Measurements from ENCODE around the gene LSS. TPM values are rescaled to one million over a fixed set of nuclear protein-coding genes. Genes with fewer than 3 reads are reported as not detected.

LSS gene
- total RNA-seq, 1 experiment from 2014 or later: 45.5 TPM

DNA sequence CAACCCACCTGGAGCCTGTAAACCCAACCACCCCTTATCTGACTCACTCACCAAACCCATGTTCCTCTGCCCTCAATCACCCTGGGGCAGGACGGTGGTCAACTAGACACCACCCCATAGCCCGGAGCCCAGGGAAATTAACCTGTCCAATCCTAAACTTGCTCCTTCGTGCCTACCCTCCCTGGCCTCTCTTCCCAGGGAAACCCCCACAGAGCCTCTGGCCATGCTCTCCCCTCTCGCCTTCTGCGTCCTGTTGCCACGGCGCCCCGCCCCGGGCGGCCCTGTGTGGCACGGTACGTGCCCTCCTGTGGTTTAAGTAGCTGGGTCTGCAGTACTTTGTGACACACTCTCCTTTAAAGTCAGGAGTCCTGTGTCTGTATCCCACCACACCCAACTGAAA is 69.2 kb downstream of the LSS start:
- Mint-ChIP-seq H3K4me3 (ENCODE audit: unreplicated experiment) (no peak overlapping the region), H3K9me3 (ENCODE audit: unreplicated experiment) (no peaks in the 10 kb centered on the region), H3K4me1 (ENCODE audit: insufficient read depth, unreplicated experiment) (peaks cover 5% of the 10 kb centered on the region), H3K27me3 (ENCODE audit: insufficient read depth, unreplicated experiment) (no peaks in the 10 kb centered on the region), H3K27ac (ENCODE audit: low read depth, unreplicated experiment) (no peak overlapping the region), H3K36me3 (ENCODE audit: insufficient read depth, unreplicated experiment) (no peaks in the 10 kb centered on the region)
- ChIA-PET POLR2A (no interaction called here), CTCF (interaction anchor here (0.6 to 2.6 kb wide), 2 partner anchors 16 to 70 kb away, joined by 3 to 11 read pairs; no protein-coding TSS in a partner anchor)
- TF ChIP-seq, protein P1, sequence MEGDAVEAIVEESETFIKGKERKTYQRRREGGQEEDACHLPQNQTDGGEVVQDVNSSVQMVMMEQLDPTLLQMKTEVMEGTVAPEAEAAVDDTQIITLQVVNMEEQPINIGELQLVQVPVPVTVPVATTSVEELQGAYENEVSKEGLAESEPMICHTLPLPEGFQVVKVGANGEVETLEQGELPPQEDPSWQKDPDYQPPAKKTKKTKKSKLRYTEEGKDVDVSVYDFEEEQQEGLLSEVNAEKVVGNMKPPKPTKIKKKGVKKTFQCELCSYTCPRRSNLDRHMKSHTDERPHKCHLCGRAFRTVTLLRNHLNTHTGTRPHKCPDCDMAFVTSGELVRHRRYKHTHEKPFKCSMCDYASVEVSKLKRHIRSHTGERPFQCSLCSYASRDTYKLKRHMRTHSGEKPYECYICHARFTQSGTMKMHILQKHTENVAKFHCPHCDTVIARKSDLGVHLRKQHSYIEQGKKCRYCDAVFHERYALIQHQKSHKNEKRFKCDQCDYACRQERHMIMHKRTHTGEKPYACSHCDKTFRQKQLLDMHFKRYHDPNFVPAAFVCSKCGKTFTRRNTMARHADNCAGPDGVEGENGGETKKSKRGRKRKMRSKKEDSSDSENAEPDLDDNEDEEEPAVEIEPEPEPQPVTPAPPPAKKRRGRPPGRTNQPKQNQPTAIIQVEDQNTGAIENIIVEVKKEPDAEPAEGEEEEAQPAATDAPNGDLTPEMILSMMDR (IDR thresholded peaks at IDR 0.05; ENCODE audit: unreplicated experiment): no peak
- DNase-seq (ENCODE audit: unreplicated experiment): no peak
- BruUV-seq (replicated peaks): no TSS peak
- intact Hi-C loops (cut with micrococcal nuclease): no loop called here

DNA sequence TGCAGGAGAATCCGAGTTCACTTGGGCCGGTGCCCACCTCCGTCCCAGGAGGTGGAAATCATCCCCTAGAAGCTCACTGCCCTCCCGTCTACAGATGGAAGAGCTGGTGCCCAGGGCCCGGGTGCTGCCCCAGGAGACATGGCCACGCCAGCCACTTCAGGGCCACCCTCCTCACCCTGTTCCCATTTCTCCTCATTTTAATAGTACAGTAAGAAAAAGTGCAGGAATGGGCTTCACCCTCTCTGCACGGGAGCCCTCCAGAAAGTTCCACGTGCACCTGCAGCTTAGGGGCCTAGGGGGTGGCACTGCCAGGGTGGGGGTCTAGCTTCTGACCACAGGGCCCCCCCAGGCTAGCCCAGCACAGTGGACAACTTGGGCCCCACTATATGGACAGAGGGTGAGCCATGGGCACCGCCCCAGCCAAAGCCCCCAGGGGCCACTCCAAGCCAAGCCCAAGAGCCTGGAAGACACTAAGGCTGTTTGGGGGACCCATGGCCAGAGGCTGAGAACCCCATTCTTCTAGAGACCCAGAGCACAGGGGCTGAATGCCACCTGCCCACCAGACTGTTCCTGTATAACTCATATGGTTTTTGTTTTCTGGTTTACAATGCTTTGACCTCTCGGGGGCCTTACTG is 69.8 kb downstream of the LSS start:
- Mint-ChIP-seq H3K4me3 (ENCODE audit: unreplicated experiment) (no peak overlapping the region), H3K27me3 (ENCODE audit: insufficient read depth, unreplicated experiment) (no peaks in the 10 kb centered on the region), H3K9me3 (ENCODE audit: unreplicated experiment) (no peaks in the 10 kb centered on the region), H3K27ac (ENCODE audit: low read depth, unreplicated experiment) (no peak overlapping the region), H3K4me1 (ENCODE audit: insufficient read depth, unreplicated experiment) (peaks cover 5% of the 10 kb centered on the region), H3K36me3 (ENCODE audit: insufficient read depth, unreplicated experiment) (no peaks in the 10 kb centered on the region)
- ChIA-PET POLR2A (interaction anchor here (0.6 kb wide), 1 partner anchor 9 kb away, joined by 4 read pairs; no protein-coding TSS in a partner anchor), CTCF (interaction anchor here (2.6 kb wide), 1 partner anchor 16 kb away, joined by 11 read pairs; no protein-coding TSS in a partner anchor)
- no peak for DNase-seq (ENCODE audit: unreplicated experiment)
- intact Hi-C loops (cut with micrococcal nuclease): no loop called here
- TF ChIP-seq, protein P1 (IDR thresholded peaks at IDR 0.05; ENCODE audit: unreplicated experiment): no peak
- no TSS peak for BruUV-seq (replicated peaks)

DNA sequence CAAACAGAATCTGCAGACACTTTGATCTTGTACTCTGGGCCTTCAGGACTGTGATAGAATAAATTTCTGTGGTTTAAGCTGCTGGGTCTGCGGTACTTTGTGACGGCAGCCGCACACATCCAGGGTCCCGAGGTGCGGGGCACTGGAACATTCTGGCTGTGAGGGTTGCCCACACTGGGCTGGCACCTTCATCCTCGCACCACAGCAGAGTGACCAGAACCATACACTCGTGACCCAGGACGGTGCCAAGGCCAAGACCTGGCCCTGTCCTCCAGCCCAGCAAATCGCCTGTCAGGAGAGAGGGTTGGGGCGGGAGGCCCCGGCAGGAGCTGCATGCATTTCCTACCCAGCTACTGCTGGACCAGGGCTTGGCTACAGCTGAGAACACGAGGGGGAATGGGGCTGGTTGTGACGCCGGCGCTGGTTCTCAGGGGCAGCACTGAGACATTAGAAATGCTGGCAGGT is 70.6 kb downstream of the LSS start:
- H3K9me3 Mint-ChIP-seq (ENCODE audit: unreplicated experiment): no peaks in the 10 kb centered on the region
- no TSS peak for BruUV-seq (replicated peaks)
- no peaks in the 10 kb centered on the region for H3K36me3 Mint-ChIP-seq (ENCODE audit: insufficient read depth, unreplicated experiment)
- DNase-seq (ENCODE audit: unreplicated experiment): no peak
- TF ChIP-seq, protein P1 (IDR thresholded peaks at IDR 0.05; ENCODE audit: unreplicated experiment): no peak
- H3K4me1 Mint-ChIP-seq (ENCODE audit: insufficient read depth, unreplicated experiment): peaks cover 5% of the 10 kb centered on the region
- CTCF ChIA-PET: interaction anchor here (0.6 to 2.6 kb wide), 2 partner anchors 14 to 15 kb away, joined by 3 to 11 read pairs; no protein-coding TSS in a partner anchor
- no peak overlapping the region for H3K4me3 Mint-ChIP-seq (ENCODE audit: unreplicated experiment)
- intact Hi-C loops (cut with micrococcal nuclease): no loop called here
- no peaks in the 10 kb centered on the region for H3K27me3 Mint-ChIP-seq (ENCODE audit: insufficient read depth, unreplicated experiment)
- H3K27ac Mint-ChIP-seq (ENCODE audit: low read depth, unreplicated experiment): no peak overlapping the region
- POLR2A ChIA-PET: interaction anchor here (0.6 kb wide), 1 partner anchor 10 kb away, joined by 4 read pairs; no protein-coding TSS in a partner anchor

DNA sequence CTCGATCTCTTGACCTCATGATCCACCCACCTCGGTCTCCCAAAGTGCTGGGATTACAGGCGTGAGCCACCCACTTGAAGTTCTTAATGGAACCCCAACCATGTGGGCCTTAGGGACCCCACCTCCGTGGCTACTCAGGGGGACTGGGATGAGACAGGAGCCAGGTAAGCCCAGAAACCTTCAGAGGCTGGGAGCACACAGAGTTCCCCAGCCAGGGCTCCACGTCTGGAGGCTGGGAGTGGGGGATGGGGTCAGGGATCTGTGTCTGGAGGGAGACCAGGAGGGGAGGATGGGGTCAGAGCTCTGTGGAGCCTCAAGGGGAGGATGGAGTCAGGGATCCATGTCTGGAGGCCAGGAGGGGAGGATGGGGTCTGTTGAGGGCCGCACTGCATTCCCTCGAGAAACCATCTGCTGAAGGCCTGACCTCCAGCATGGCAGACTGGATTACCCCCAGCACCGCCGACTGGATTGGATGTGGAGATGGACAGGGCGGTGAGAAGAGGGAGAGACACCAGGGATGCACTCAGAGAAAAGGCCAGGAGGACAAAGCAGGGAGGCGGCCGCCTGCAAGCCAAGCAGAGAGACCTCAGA is 71.1 kb downstream of the LSS start:
- peaks cover 5% of the 10 kb centered on the region for H3K4me1 Mint-ChIP-seq (ENCODE audit: insufficient read depth, unreplicated experiment)
- H3K4me3 Mint-ChIP-seq (ENCODE audit: unreplicated experiment): no peak overlapping the region
- H3K36me3 Mint-ChIP-seq (ENCODE audit: insufficient read depth, unreplicated experiment): no peaks in the 10 kb centered on the region
- CTCF ChIA-PET: interaction anchor here (0.6 kb wide), 2 partner anchors 13 to 14 kb away, joined by 3 read pairs; no protein-coding TSS in a partner anchor
- intact Hi-C loops (cut with micrococcal nuclease): no loop called here
- no peak for DNase-seq (ENCODE audit: unreplicated experiment)
- POLR2A ChIA-PET: no interaction called here
- TF ChIP-seq, protein P1 (IDR thresholded peaks at IDR 0.05; ENCODE audit: unreplicated experiment): no peak
- H3K27me3 Mint-ChIP-seq (ENCODE audit: insufficient read depth, unreplicated experiment): no peaks in the 10 kb centered on the region
- BruUV-seq (replicated peaks): no TSS peak
- no peak overlapping the region for H3K27ac Mint-ChIP-seq (ENCODE audit: low read depth, unreplicated experiment)
- no peaks in the 10 kb centered on the region for H3K9me3 Mint-ChIP-seq (ENCODE audit: unreplicated experiment)
